ENCODE measurements around the gene MRPS15.
"Not testable (repeated sequence)": the region's sequence is repeated elsewhere in the genome, so short reads cannot be mapped to it uniquely, and the experiment has no call there.

MRPS15 gene

GRCh38 chr1:36463803-36464604, at the start of gene MRPS15:
Gene MRPS15, minus strand, starts transcription at chr1:36464384. Its CDS starts 109 bp downstream, at chr1:36464275.
- DNase-seq (ENCODE audit: low read depth, low spot score) = peak; percentile 89

- no peak for DNase-seq (ENCODE audit: low read depth, low spot score)
These were observed 48.7 kb upstream of the MRPS15 start for GRCh38 chr1:36512842-36513241.

- no peak for DNase-seq (ENCODE audit: low read depth, low spot score)
These were observed 47.9 kb upstream of the MRPS15 start for GRCh38 chr1:36511804-36512798.

DNA sequence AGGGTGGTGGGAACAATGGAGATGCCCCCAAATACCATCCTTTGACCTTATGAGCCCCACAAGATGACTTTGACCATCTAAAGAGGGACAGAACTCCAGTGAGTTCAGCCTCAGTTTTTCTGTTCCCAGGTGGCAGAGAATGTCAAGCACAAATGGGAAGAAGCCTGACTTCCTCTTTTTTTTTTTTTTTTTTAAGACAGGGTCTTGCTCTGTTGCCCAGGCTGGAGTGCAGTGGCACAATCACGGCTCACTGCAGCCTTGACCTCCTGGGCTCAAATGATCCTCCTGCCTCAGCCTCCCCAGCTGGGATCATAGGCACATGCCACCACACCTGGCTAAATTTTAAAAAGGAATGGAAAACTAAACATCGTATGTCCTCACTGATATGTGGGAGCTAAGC, 47.0 kb upstream of the MRPS15 start:
- not testable (repeated sequence) for DNase-seq (ENCODE audit: low read depth, low spot score)

- no peak for DNase-seq (ENCODE audit: low read depth, low spot score)
These were observed 46.2 kb upstream of the MRPS15 start for GRCh38 chr1:36510418-36510817.

GRCh38 chr1:36508257-36508656, 44.1 kb upstream of the MRPS15 start:
- DNase-seq (ENCODE audit: low read depth, low spot score) = no peak

- DNase-seq (ENCODE audit: low read depth, low spot score) = no peak
These were observed 42.2 kb upstream of the MRPS15 start for GRCh38 chr1:36506276-36506920.

- no peak for DNase-seq (ENCODE audit: low read depth, low spot score)
These were observed 39.5 kb upstream of the MRPS15 start for GRCh38 chr1:36503733-36504132.

DNA sequence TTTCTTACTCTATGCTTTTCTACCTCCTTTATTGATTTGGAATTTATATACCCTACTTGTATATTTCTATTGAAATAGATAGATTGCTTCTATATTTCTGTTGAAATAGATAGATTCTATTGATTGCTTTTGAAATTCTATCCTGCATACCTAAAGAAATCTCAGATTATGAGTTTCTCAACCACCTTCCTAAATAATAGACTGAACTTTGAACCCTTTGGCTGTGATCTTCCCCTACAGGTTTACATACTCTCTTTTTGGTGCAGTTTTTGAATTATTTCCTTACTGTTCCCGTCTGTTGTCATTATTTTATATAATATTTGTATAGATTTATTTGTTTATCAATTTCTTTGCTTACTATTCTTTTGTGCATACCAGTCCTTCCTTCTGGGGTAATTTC, 39.0 kb upstream of the MRPS15 start:
- DNase-seq (ENCODE audit: low read depth, low spot score) = no peak

DNA sequence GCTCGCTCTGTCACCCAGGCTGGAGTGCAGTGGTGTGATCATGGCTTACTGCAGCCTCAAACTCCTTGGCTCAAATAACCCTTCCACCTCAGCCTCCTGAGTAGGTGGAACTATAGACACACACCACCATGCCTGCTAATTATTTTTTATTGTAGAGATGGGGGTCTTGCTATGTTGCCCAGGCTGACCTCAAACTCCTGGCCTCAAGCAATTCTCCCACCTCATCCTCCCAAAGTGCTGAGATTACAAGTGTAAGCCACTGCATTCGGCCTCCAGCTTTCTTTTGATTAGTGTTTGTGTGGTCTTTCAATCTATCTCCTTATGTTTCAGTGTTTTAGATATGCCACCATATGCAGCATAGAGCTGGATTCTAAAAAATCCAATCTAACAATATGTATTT, 38.4 kb upstream of the MRPS15 start:
- DNase-seq (ENCODE audit: low read depth, low spot score) = no peak

DNA sequence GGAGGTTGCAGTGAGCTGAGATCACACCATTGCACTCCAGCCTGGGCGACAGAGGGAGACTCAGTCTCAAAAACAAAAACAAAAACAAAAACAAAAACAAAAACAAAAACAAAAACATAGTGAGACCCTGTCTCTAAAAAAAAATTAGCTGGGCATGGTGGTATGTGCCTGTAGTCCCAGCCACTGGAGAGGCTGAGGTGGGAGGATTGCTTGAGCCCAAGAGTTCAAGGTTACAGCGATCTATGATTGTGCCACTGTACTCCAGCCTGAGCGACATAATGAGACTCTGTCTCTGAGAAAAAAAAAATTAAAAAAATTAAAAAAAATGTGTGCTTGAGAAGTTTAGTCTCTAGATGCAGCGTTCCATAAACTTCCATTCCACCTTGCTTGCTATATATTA, 37.7 kb upstream of the MRPS15 start:
- not testable (repeated sequence) for DNase-seq (ENCODE audit: low read depth, low spot score)

- no peak for DNase-seq (ENCODE audit: low read depth, low spot score)
These were observed 33.0 kb upstream of the MRPS15 start for GRCh38 chr1:36497207-36497606.

DNA sequence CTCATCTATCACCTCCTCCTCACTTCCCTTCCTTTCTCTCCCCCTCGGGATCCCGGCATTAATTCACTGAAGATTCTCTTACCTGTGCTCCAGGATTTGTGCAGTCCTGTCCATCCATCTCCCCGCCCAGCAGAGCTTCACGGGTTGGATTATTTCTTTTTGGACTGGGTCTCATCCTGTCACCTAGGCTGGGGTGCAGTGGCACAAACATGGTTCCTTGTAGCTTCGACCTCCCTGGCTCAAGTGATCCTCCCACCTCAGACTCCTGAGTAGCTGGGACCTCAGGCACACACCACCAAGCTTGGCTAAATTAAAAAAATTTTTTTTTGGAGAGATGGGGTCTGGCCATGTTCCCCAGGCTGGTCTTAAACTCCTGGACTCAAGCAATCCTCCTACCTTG, 30.8 kb upstream of the MRPS15 start:
- no peak for DNase-seq (ENCODE audit: low read depth, low spot score)

DNA sequence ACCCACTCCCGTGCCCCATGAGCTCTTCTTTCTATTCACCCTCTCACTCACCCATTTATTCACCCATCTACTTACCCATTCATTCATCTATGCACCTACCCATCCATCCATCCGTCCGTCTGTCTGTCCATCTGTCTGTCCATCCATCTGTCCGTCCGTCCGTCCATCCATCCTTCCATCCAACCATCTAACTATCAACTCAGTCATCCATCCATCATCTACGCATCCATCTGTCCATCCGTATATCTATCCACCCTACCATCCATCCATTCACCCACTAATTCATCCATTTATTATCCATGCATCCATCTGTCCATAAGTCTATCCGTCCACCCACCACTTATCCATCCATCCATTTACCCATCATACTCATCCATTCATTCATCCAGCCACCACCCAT, 29.3 kb upstream of the MRPS15 start:
- no peak for DNase-seq (ENCODE audit: low read depth, low spot score)

DNA sequence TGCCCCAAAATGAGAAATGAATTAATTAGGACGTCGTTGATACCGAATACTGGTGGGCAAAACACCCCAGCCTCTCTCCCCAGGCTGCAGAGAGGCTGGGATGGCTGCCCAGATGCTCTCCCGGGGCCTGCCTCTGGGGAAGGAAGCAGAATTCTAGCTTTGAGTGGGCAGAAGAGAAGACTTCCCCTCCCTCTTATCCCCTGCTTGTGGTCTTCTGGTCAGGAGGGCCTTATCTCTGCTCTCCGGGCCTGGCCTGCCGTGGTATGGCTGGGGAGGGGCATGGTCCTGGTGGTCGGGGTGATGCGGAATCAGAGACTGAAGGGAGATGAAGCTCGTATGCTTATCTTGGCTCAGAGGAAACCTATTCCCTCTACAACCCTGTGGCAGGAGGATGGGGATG, 28.3 kb upstream of the MRPS15 start:
- DNase-seq (ENCODE audit: low read depth, low spot score) = no peak

- not testable (repeated sequence) for DNase-seq (ENCODE audit: low read depth, low spot score)
These were observed 25.3 kb upstream of the MRPS15 start for GRCh38 chr1:36489258-36490051.

- DNase-seq (ENCODE audit: low read depth, low spot score) = no peak
These were observed 23.7 kb upstream of the MRPS15 start for GRCh38 chr1:36487906-36488305.

DNA sequence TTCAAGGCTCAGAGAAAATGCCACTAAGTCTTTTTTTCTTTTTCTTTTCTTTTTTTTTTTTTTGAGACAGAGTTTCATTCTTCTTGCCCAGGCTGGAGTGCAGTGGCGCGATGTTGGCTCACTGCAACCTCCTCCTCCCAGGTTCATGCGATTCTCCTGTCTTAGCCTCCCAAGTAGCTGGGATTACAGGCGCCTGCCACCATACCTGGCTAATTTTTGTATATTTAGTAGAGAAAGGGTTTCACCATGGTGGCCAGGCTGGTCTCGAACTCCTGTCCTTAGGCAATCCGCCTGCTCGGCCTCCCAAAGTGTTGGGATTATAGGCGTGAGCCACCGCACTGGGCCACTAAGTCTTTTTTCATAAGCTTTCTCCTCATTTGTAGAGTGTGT, 23.1 kb upstream of the MRPS15 start:
- DNase-seq (ENCODE audit: low read depth, low spot score) = not testable (repeated sequence)

DNA sequence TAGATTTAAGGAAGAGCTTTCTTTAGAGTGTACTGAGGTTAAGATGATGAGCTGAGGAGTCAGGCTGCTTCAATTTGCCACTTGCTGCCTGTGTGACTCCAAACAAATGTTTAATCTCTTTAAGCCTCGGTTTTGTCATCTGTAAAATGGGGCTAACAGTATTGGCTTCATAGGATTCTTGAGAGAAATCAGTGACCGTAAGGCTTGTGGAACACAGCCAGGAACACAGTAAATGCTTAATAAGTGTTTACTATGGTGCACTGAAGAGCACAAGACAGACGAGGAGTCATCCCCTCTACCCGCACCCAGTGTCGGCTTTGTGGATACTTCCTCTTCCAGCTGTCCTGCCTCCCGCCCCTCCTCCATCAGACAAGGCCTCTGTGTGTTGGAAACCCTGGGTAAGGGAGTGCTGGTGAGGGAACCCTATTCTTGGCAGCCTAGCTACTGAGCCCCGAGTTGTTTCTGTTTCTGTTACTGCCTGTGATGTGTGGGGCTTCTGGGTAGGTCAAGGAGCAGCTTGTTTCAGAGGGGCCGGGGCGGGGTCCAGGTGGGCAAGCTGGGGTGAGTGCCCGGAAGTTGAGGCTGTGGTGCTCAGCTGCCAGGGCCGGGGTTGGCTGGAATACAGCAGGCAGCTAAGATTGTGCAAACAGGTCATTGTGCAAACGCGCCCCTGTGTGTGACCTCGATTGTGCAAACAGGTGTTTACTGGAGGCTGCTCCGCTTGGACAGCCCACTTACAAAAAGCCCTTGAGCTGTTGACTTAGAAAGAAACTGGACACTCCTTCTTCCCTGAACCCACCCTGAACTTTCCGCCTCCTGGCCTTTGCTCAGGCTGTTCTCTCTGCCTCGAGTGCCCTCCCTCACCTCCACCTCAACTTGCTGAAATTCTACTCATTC, 22.5 kb upstream of the MRPS15 start:
- no peak for DNase-seq (ENCODE audit: low read depth, low spot score)

DNA sequence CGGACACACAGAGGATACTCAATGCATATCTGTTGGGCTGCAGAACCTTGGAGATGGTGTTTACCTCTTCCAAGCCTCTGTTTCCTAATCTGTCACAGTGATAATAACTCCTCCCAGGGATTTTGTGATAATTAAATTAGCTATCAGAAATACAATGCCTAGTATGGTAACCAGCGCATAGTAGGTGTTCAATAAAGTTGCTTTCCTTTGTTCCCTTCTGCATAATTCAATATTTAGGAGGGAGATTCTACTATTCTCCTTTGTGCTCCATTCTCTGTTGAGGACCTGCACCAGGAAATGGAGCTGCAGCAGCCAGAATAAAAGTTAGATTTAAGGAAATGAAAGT, 21.9 kb upstream of the MRPS15 start:
- DNase-seq (ENCODE audit: low read depth, low spot score) = no peak

All from iPS DF 19.7 (cell line).